Measurements from ENCODE around the gene DOCK3. TPM values are rescaled to one million over a fixed set of nuclear protein-coding genes. Genes with fewer than 3 reads are reported as not detected.
A peak's percentile ranks its signal among the peaks of the same experiment; 100 is the strongest.

Gene DOCK3
- total and polyA plus RNA-seq, 2 donors (not counting 3 experiments of a cell fraction or from before 2014, with no cell fraction given) = 0.08 to 0.13 TPM

- no peak overlapping the region for H2AFZ ChIP-seq (ENCODE audit: low read depth, low read length)
- no peak for FAIRE-seq
- TF ChIP-seq MAX (IDR thresholded peaks at IDR 0.05; ENCODE audit: insufficient read depth, insufficient read length) (no peak), EZH2 (IDR thresholded peaks at IDR 0.05; ENCODE audit: borderline replicate concordance, low read depth, low read length, severe bottlenecking) (no peak), CTCF (IDR thresholded peaks at IDR 0.05; ENCODE audit: extremely low read depth in 1 of 2, insufficient read depth in 1 of 2, low read depth in 1 of 2, low read length in 2 of 2) (peak; percentile 19 to 37), POLR2AphosphoS5 (IDR thresholded peaks at IDR 0.05; ENCODE audit: insufficient read depth, low read depth, low read length) (no peak)
- H3K9ac ChIP-seq (replicated peaks; ENCODE audit: extremely low read depth, insufficient read depth, low read length) = no peak overlapping the region
- H3K4me1 ChIP-seq (ENCODE audit: control insufficient read depth, extremely low read depth, insufficient read depth, low read length) = no peaks in the 10 kb centered on the region
- no peak overlapping the region for H3K4me2 ChIP-seq (ENCODE audit: insufficient read depth, low read length)
- no peak overlapping the region for H3K27ac ChIP-seq (ENCODE audit: insufficient read depth, low read depth, low read length)
- dilution Hi-C loops (cut with MboI; ENCODE audit: extremely low pct_ligation_motif_present, low sequenced_read_pairs) (no loop called here), intact Hi-C loops (cut with micrococcal nuclease) (loop anchor here (1.0 kb wide), 2 partner anchors 36 to 80 kb away; no protein-coding TSS in a partner anchor)
- BruUV-seq (replicated peaks) = no TSS peak
- POLR2A ChIA-PET = no interaction called here
- no peaks in the 10 kb centered on the region for H3K27me3 ChIP-seq (ENCODE audit: control insufficient read depth in 2 of 2, insufficient read depth in 2 of 2, low read length in 2 of 2)
- H3K9me3 ChIP-seq (replicated peaks; ENCODE audit: control insufficient read depth, insufficient read depth, low read length) = no peaks in the 10 kb centered on the region
- H3K36me3 ChIP-seq (ENCODE audit: control insufficient read depth in 2 of 2, extremely low read depth in 1 of 2, insufficient read depth in 2 of 2, low read length in 2 of 2) = no peaks in the 10 kb centered on the region
- H3K9me1 ChIP-seq (replicated peaks; ENCODE audit: control insufficient read depth, extremely low read depth, insufficient read depth, low read length) = no peaks in the 10 kb centered on the region
- CTCF ChIA-PET = interaction anchor here (0.6 to 4.0 kb wide), 18 partner anchors 9 to 1147 kb away, joined by 3 to 65 read pairs (median 4); partner anchors contain the start of genes CISH, HEMK1 and MAPKAPK3
- H4K20me1 ChIP-seq (replicated peaks; ENCODE audit: control insufficient read depth, extremely low read depth, insufficient read depth, low read length) = no peaks in the 10 kb centered on the region
- no peak overlapping the region for H3K4me3 ChIP-seq (replicated peaks in 1 of 3; ENCODE audit: insufficient read depth in 1 of 3, low read depth in 1 of 3, low read length in 3 of 3)
- H3K79me2 ChIP-seq (ENCODE audit: control insufficient read depth, insufficient read depth, low read length) = no peaks in the 10 kb centered on the region
- DNase-seq (ENCODE audit: low read depth, low spot score) = peak; percentile 17
Observed at GRCh38 chr3:50652709-50653108, 22.0 kb upstream of the DOCK3 start.

Measured in endothelial cell of umbilical vein (primary cell).